ENCODE data around the gene ZGLP1.
A peak's percentile ranks its signal among the peaks of the same experiment; 100 is the strongest.

The ZGLP1 gene

GRCh38 chr19:10332965-10333757, 23.5 kb upstream of the ZGLP1 start, which contains the start of gene RAVER1:
Gene RAVER1, minus strand, starts transcription at chr19:10333529. Its CDS starts 22 bp downstream, at chr19:10333507.
- H3K4me2 ChIP-seq (ENCODE audit: low read length), result peak within 1 kb of the TSS; percentile 91
- H4K20me1 ChIP-seq (ENCODE audit: control insufficient read depth, insufficient read depth, low read depth, low read length), result peaks cover 18% of the 10 kb centered on the region
- H3F3A ChIP-seq (ENCODE audit: control insufficient read depth, insufficient read depth), result no peaks in the 10 kb centered on the region; the same call in 1 of the 2 replicates
- H3K27ac ChIP-seq (ENCODE audit: low read depth, low read length), result peak within 1 kb of the TSS; percentile 80
- H3K4me1 ChIP-seq (ENCODE audit: control insufficient read depth, low read length), result peaks cover 28% of the 10 kb centered on the region
- H3K36me3 ChIP-seq (ENCODE audit: control insufficient read depth, low read length), result peaks cover 46% of the 10 kb centered on the region
- no peaks in the 10 kb centered on the region for H3K9me3 ChIP-seq (ENCODE audit: control insufficient read depth, insufficient read depth, low read length)
- no peaks in the 10 kb centered on the region for H3K27me3 ChIP-seq (ENCODE audit: control insufficient read depth, low read length)
- peak within 1 kb of the TSS; percentile 91 for H3K4me3 ChIP-seq (ENCODE audit: low read length)
- H3K9me2 ChIP-seq (replicated peaks; ENCODE audit: control insufficient read depth, low read length), result no peaks in the 10 kb centered on the region
- TF ChIP-seq EZH2phosphoT487 (IDR thresholded peaks at IDR 0.05; ENCODE audit: borderline replicate concordance, low read length) (no peak), CTCF (IDR thresholded peaks at IDR 0.05; ENCODE audit: low read depth, low read length, poor library complexity, severe bottlenecking) (peak; percentile 0)
- H3K79me2 ChIP-seq (ENCODE audit: control insufficient read depth, low read length), result peaks cover 61% of the 10 kb centered on the region

DNA sequence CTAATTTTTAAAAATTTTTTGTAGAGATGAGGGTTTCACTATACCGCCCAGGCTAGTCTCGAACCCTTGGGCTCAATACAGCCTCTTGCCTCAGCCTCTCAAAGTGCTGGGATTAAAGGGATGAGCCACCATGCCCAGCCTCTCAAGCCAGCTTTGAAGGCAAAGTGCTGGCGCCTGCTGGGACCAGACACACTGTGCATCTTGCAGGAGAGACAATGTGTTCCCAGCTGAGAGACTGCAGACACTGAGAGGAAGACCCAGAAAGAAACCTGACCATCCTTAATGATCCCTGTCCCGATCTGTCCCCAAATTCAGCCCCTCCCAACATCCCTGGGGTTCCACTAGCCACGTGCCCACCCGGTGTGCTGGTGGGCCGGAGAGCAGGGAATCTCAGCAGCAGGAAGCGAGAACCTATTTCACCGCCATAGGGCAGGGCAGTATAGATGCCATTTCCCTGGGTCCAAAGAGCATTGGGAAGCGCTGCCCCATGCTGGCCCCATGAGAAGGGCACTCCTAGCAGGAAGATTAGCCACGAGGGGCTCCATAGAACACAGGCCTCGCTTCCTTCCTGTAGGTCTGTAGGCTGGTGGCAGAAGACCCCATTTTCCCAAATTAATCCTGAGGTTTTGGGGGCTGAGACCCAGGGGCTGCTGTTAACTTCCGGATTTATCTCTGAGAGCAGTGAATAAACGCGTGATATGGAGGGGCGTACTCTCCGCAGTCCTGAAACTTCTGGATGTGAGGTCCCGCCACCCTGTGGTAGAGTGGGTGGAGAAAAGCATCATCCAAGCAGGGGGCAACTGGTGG, 22.7 kb upstream of the ZGLP1 start:
- H3F3A ChIP-seq (ENCODE audit: control insufficient read depth, insufficient read depth), result no peaks in the 10 kb centered on the region; the same call in 1 of the 2 replicates
- peak overlapping the region; percentile 91 for H3K4me2 ChIP-seq (ENCODE audit: low read length)
- H4K20me1 ChIP-seq (ENCODE audit: control insufficient read depth, insufficient read depth, low read depth, low read length), result peaks cover 18% of the 10 kb centered on the region
- TF ChIP-seq CTCF (IDR thresholded peaks at IDR 0.05; ENCODE audit: low read depth, low read length, poor library complexity, severe bottlenecking), result no peak
- no peak for TF ChIP-seq EZH2phosphoT487 (IDR thresholded peaks at IDR 0.05; ENCODE audit: borderline replicate concordance, low read length)
- peak overlapping the region; percentile 80 for H3K27ac ChIP-seq (ENCODE audit: low read depth, low read length)
- H3K27me3 ChIP-seq (ENCODE audit: control insufficient read depth, low read length), result no peaks in the 10 kb centered on the region
- peak overlapping the region; percentile 91 for H3K4me3 ChIP-seq (ENCODE audit: low read length)
- peaks cover 68% of the 10 kb centered on the region for H3K79me2 ChIP-seq (ENCODE audit: control insufficient read depth, low read length)
- peaks cover 54% of the 10 kb centered on the region for H3K36me3 ChIP-seq (ENCODE audit: control insufficient read depth, low read length)
- no peaks in the 10 kb centered on the region for H3K9me3 ChIP-seq (ENCODE audit: control insufficient read depth, insufficient read depth, low read length)
- no peaks in the 10 kb centered on the region for H3K9me2 ChIP-seq (replicated peaks; ENCODE audit: control insufficient read depth, low read length)
- H3K4me1 ChIP-seq (ENCODE audit: control insufficient read depth, low read length), result peaks cover 28% of the 10 kb centered on the region

- Histone ChIP-seq H3K4me1 (ENCODE audit: control insufficient read depth, low read length) (peaks cover 20% of the 10 kb centered on the region), H3K4me3 (ENCODE audit: low read length) (no peak overlapping the region), H4K20me1 (ENCODE audit: control insufficient read depth, insufficient read depth, low read depth, low read length) (peaks cover 18% of the 10 kb centered on the region), H3K9me2 (replicated peaks; ENCODE audit: control insufficient read depth, low read length) (no peaks in the 10 kb centered on the region), H3K27me3 (ENCODE audit: control insufficient read depth, low read length) (no peaks in the 10 kb centered on the region), H3K27ac (ENCODE audit: low read depth, low read length) (no peak overlapping the region), H3K79me2 (ENCODE audit: control insufficient read depth, low read length) (peaks cover 71% of the 10 kb centered on the region), H3K4me2 (ENCODE audit: low read length) (no peak overlapping the region), H3K36me3 (ENCODE audit: control insufficient read depth, low read length) (peaks cover 75% of the 10 kb centered on the region), H3F3A (ENCODE audit: control insufficient read depth, insufficient read depth) (no peaks in the 10 kb centered on the region), H3K9me3 (ENCODE audit: control insufficient read depth, insufficient read depth, low read length) (no peaks in the 10 kb centered on the region)
- TF ChIP-seq EZH2phosphoT487 (IDR thresholded peaks at IDR 0.05; ENCODE audit: borderline replicate concordance, low read length), result no peak
- no peak for TF ChIP-seq CTCF (IDR thresholded peaks at IDR 0.05; ENCODE audit: low read depth, low read length, poor library complexity, severe bottlenecking)
Measured at GRCh38 chr19:10329555-10329954, 19.9 kb upstream of the ZGLP1 start.
